Fibroblast of the aortic adventitia (primary cell): Measurements from ENCODE around the gene KPRP. TPM values are rescaled to one million over a fixed set of nuclear protein-coding genes. Genes with fewer than 3 reads are reported as not detected.

ENCODE experiments used
- DNase-seq: peaks from one replicate; pipeline ENCODE4 v3.0.0-alpha.2; 2010; ENCODE audit warnings: low read depth
- H3K4me3 ChIP-seq: 2 replicates; pipeline ENCODE4 v1.5.1; 2011; ENCODE audit warnings: low read depth, mild to moderate bottlenecking, control low read depth, low read length, moderate library complexity
- CTCF ChIP-seq: IDR thresholded peaks from 2 replicates; pipeline ENCODE4 v1.5.1; 2011; ENCODE audit warnings: mild to moderate bottlenecking, low read length, control low read depth, inconsistent platforms; ENCODE audit not compliant: insufficient read depth
- total RNA-seq: library from RNA; depleted of rRNA; stranded (reverse); fragments of >200 nt; gene quantifications from 2 replicates; pipeline ENCODE4 v1.2.3, GENCODE V29; 2012; ENCODE audit warnings: low replicate concordance

KPRP gene
- total RNA-seq, 1 donor = not detected

DNA sequence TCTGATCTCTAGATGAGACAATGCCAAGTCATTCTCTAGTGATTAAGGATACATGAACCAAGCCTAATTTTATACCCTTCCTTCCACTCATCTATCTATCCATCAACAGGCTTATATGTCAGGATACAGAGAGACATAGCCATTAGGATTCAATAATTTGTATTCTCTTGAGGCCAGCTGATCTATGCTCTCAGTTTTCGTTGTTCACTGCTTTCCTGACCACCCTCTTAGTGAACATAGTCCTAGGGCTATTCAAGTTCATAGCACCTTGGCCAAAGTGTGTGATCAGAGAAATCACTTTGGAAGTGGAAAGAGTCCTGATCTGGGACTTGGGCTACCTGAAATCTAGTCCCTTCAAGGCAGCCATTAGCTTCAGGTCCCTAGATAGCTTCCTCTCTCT is 4.2 kb upstream of the KPRP start:
- H3K4me3 ChIP-seq = no peak overlapping the region
- no peak for DNase-seq
- no peak for TF ChIP-seq CTCF

DNA sequence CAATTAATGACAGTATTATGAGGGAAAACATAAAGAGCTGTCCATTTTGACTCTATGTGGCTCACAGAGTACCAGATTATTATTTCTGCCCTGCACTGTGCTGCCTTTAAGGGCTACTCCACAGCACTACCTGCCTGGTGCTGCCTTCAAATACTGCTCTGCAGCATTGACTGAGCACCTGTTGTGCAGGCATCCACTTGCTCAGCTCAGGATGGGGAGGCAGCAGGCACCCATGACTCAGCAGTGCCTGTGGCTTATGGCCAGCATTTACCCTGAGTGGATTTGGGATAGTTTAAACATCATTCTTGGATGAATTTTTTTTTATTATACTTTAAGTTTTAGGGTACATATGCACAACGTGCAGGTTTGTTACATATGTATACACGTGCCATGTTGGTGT is 953 bp upstream of the KPRP start:
- DNase-seq = no peak
- no peak overlapping the region for H3K4me3 ChIP-seq
- TF ChIP-seq CTCF = no peak

GRCh38 chr1:152758636-152759035 is 811 bp downstream of the KPRP start:
- no peak for TF ChIP-seq CTCF
- no peak for DNase-seq
- no peak overlapping the region for H3K4me3 ChIP-seq

DNA sequence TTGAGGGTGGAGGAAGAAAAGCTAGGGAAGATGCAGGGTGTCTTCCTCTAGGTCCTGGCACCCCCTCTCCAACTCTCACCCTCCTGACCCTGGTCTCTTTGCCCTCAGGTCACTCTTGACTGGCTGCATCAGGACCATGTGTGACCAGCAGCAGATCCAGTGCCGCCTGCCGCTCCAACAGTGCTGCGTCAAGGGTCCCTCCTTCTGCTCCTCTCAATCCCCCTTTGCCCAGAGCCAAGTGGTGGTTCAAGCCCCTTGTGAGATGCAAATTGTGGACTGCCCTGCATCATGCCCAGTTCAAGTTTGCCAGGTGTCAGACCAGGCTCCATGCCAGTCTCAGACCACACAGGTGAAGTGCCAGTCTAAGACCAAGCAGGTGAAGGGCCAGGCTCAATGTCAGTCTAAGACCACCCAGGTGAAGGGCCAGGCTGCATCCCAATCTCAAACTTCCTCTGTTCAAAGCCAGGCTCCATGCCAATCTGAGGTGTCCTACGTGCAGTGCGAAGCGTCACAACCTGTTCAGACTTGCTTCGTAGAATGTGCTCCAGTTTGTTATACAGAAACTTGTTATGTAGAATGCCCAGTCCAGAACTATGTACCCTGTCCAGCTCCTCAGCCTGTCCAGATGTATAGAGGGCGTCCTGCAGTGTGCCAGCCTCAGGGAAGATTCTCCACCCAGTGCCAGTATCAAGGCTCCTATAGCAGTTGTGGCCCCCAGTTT is 1.8 kb downstream of the KPRP start:
- H3K4me3 ChIP-seq = no peak overlapping the region
- no peak for TF ChIP-seq CTCF
- DNase-seq = no peak

DNA sequence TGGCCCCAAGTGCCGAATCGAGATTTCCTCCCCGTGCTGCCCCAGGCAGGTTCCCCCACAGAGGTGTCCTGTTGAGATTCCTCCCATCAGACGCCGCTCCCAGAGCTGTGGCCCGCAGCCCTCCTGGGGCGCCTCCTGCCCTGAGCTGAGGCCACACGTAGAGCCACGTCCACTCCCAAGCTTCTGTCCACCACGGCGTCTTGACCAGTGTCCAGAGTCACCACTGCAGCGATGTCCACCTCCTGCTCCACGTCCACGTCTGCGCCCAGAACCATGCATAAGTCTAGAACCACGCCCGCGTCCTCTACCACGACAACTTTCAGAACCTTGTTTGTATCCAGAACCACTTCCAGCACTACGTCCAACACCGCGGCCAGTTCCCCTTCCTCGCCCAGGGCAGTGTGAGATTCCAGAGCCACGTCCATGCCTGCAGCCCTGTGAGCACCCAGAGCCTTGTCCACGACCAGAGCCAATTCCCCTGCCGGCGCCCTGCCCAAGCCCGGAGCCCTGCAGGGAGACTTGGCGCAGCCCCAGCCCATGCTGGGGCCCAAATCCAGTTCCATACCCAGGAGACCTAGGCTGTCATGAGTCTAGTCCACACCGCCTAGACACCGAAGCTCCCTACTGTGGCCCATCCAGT is 2.8 kb downstream of the KPRP start:
- no peak for TF ChIP-seq CTCF
- H3K4me3 ChIP-seq = no peak overlapping the region
- DNase-seq = no peak

DNA sequence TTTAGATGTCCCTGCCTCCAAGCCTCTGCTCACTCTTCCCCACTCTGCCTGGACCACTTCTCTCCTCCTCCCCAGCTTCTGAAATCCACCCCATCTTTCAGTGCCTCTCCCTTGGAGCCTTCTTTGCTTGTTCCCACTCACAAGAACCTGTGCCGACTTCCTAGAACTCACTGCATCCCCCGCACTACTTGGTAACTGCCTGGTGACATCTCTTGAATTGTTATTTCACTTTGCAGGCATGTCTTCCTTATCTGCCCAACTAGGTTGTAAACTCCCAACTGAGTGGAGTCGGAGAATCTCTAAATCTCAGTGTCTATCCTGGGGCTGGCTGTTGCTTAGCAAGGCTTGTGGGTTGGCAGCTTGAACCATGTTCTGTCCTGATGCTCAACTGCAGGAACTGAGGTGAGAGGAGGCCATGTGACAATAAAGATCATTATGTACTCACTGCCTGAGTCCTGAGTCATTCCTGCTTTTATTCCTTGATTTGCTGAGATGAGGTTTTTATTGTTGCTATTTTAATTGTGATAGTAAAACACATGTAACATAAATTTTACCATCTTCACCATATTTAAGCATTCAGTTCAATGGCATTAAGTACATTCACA is 3.9 kb downstream of the KPRP start:
- H3K4me3 ChIP-seq = no peak overlapping the region
- no peak for DNase-seq
- TF ChIP-seq CTCF = no peak
